GM21825 (cell line): Measurements from ENCODE around the gene DGKB.
"Not testable (repeated sequence)": the region's sequence is repeated elsewhere in the genome, so short reads cannot be mapped to it uniquely, and the experiment has no call there.

Experiments used
- ATAC-seq: cut with Tn5 transposase; IDR thresholded peaks from one replicate; pipeline ENCODE4 v1.9.1; 2021; ENCODE audit warnings: mild to moderate bottlenecking, moderate library complexity; ENCODE audit not compliant: unreplicated experiment

DGKB gene

DNA sequence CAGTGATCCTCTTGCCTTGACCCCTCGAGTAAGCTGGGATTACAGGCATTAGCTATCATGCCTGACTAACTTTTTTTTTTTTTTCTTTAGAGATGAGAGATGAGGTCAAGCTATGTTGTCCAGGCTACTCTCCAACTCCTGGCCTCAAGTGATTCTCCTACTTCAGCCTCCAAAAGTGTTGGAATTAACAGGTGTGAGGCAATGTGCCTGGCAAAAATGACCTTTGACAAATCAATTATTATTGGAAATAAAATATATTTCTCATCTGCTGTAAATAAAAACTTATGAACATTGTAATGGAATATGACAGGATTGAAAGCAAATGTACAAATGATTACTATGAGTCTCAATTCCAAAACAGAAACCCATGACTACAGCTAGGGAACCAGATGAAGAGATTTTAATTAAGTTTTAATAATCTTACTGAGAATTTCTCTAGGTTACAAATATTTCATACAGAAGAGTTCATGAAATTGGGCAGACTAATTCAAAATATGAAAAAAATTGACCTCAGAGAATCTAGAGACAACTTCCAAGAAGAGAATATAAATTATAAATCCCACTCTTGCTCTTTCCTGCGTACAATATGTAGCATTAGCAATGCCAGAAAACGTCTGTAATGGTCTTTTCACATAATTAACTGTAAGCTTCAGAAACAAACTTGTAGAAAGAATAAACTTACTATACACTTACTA is 414.7 kb downstream of the DGKB start:
- ATAC-seq, result no peak

DNA sequence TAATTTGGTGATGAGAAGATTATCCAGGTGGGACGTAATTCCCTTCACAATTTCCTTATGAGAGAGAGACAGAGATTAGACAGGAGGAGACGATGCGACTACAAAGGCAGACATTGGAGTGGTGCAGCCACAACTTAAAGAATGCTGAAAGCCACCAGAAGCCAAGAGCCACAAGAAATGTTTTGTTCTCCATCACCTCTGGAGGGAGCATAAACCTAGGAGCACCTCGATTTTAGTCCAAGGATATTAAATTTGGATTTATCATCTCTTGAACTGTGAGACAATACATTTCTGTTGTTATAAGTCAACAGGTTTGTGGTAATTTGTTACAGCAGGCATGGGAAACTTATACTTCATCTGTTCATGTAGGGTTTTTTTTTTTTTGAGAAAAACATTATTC is 418.9 kb downstream of the DGKB start:
- no peak for ATAC-seq

DNA sequence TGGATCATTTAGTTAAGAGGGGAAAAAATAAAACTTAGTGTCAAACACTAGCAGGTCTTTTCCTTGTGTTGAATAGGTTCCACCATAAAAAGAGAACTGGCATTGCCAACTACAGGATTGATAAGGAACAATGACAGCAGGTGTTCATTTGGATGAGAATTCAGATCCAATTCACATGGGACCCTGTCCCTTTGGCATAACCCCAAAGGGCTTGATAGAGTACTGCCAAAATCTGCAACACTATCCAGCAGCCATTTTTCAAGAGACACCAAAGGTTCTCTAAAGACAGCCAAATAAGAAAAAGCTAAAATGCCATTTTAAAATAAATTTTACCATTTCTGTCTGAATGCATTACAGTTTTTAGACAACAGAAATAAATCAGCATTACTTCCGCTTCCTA is 422.3 kb downstream of the DGKB start:
- no peak for ATAC-seq

DNA sequence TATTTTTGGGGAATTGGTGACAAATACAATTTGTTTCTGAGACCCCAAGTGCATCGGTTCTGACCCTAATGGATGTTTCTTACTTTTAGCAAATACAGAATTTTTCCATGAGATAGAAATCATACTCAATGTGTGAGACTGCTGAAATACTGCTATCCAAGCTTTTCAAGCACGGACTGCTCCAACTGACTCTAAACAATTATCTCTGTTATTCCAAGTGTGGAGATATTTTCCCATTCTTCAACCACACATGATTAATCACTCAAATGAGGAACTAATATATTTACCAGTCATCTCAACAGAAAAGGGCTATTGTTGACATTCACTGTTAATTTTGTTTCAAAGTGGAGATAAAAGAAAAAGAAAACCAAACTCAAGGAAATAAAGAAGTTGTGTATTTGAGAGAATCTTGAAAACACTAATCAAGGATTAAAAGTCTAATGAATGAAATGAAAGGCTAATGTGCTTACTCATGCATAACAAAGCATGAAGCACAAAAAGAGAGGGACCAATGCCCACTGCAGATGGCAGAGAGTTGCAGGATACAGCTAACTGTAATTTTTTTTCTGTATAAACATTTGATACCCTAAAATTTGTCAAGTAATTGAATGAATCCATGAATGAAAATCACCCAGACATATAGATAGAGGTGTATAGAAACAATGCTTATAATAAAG is 423.6 kb downstream of the DGKB start:
- ATAC-seq, result no peak

DNA sequence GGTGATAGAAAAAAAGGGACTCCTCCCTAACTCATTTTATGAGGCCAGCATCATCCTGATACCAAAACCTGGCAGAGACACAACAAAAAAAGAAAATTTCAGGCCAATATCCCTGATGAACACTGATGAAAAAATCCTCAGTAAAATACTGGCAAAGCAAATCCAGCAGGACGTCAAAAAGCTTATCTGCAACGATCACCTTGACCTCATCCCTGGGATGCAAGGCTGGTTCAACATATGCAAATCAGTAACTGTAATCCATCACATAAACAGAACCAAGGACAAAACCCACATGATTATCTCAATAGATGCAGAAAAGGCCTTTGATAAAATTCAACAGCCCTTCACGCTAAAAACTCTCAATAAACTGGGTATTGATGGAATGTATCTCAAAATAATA is 440.8 kb downstream of the DGKB start:
- not testable (repeated sequence) for ATAC-seq

- not testable (repeated sequence) for ATAC-seq
Observed at GRCh38 chr7:14458846-14459245, 443.7 kb downstream of the DGKB start.

DNA sequence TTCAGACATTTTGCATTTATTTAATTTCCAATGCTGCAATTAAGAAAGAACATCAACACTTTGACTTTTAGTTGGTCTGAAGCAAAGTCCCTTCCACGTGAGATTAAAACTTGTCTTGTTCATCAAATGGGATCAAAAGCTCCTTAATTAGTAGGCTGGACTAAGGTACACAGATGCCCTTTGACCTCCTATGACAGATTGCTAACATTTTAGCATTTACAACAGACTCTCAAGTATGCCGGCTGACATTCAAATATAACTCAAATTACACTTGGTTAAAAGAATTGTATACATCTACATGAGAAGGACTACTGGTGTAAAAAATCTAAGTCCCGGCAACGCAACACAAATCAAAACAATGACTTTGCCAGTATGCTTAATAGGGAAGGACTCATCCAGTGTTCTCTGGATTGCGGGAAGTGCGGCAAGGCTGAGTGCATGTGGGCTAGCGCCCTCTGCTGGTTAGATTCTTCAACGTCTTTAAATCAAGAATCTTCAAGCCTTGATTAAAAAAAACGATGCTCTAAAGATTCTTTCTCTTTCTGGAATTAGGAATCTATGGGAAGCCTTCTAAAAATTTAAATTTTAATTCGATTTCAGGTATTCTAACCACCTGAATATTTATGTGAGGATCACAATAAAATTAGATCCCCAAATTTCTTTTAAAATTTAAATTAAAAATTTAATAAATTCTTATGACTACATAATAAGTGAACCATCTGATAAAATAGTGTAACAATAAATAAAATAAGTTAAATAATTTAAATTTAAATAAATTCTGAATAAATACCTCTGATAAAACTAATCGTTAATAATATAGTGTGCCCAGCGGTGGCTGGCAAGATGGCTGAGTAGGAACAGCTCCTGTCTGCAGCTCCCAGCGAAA is 444.7 kb downstream of the DGKB start:
- peak; percentile 77 for ATAC-seq

DNA sequence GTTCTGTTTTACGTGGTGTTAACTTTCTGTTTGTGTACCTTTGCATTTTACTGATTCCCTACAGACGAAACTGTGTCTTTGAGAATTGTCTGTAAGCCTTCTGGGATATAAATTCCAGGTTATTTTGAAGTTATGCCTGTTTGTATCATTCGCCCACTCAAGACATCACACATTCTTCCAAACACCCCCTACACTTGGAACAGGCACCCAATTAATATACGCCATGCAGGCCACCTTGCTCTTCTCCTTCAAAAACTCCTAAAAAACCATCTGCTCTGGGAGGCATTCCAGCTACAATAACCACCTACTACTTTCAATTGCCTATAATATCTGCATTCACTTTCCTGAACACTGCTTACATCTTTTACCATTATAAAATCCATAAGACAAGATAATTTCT is 453.3 kb downstream of the DGKB start:
- ATAC-seq, result no peak

- ATAC-seq, result peak; percentile 75
Observed at GRCh38 chr7:14446829-14447228, 455.7 kb downstream of the DGKB start.

DNA sequence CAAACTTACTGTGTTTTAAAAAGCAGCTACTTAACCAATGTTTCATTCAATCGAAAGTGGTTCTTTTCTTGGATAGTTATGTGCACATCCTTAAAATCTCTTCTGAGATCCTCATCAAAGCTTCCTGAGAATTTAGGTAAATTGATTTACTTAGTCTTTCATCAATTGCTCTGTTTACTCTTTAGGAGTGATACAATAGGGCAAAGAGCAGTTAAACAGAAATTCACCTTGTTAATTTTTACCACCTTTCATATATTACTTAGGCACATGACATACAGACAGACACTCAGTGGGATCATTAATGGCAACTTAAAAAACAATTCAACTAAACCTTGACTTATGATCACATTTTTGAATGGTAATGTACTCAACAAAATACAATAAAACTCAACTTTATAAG is 456.3 kb downstream of the DGKB start:
- no peak for ATAC-seq

DNA sequence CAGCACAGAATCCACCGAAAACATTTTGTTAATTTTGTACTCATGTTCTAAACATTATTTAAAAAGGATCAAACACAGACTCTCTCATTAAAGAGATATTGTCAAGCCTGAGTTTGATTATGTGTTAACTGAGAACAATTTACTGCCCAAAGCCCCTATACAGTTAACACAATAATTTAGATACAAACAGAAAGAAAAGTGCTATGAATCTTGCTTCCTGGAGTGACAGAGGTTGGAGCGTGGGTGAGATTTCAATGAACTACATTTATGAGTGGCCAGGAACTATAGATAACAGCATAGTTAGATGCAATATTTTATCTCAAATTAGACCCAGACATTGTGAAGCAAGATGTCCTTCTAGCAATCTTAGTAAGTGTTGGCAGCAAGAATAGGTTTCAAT is 464.2 kb downstream of the DGKB start:
- no peak for ATAC-seq

- ATAC-seq, result no peak
Observed at GRCh38 chr7:14436878-14437277, 465.7 kb downstream of the DGKB start.

- no peak for ATAC-seq
Observed at GRCh38 chr7:14432924-14433323, 469.6 kb downstream of the DGKB start.

- no peak for ATAC-seq
Observed at GRCh38 chr7:14430926-14431325, 471.6 kb downstream of the DGKB start.

GRCh38 chr7:14425559-14425958 is 477.0 kb downstream of the DGKB start:
- ATAC-seq, result no peak

DNA sequence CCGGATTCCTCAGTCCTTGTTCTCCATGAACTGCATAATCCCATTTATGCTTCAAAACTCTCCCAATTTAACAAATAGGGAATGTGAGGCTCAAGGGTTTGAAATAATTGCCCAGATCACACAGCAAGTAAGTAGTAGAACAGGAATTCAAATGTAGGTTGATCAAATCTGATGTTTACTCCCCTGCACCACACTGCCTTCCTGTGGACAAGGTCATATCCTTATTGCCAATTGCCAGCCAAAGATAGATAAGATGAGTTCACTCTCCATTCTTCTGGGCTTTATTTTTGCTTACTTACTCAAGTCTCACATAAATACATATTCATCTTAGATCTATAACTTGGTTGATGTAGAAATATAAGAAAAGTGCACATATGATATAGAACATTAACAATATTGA is 477.9 kb downstream of the DGKB start:
- no peak for ATAC-seq

GRCh38 chr7:14420768-14421167 is 481.8 kb downstream of the DGKB start:
- ATAC-seq, result no peak

- no peak for ATAC-seq
Observed at GRCh38 chr7:14419531-14419930, 483.0 kb downstream of the DGKB start.

GRCh38 chr7:14418633-14419032 is 483.9 kb downstream of the DGKB start:
- no peak for ATAC-seq

DNA sequence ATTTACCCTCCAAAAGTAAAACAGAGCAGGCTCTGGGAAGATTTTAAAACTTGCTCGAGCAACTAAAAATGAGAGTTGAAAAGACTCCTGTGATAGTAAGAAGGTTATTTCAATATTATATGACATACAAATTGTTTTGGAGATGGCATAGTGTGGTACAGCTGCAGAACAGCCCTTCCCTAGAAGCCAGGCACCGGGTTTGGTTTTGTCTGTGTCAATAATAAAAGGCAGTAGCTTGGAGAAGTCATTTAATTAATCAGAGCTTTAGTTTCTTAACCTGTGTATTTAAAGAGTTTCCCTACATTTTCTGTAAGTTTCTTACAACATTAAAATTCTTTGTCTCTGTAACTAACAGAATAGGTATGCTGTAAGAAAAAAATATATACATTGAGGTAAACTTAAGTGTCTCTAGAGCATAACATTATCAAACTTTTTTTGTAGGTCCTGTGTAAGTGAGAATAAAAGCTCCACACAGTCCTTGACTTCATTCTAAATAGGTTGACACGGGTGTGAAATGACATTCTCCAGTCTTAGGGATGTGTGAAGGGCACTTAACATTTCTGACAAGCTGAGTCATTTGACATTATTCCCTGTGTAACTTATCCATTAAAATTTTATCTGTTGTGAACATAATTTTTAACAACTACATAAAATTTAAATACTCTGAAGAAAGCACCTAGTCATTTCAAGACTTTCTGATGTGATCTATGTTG is 488.1 kb downstream of the DGKB start:
- ATAC-seq, result no peak
